Neural cell (in vitro differentiated cells): ENCODE results near the gene MED15.

ENCODE experiments used
- CTCF ChIP-seq: fragments of 450-650 bp; IDR thresholded peaks from 2 replicates; pipeline ENCODE4 v1.5.1; 2014; ENCODE audit warnings: antibody characterized with exemption, mild to moderate bottlenecking, moderate library complexity; ENCODE audit not compliant: poor library complexity, severe bottlenecking
- EZH2 ChIP-seq: fragments of 200-600, 300-800 bp; shearing (Covaris generic), sonication (generic); IDR thresholded peaks from 2 replicates; pipeline ENCODE4 v1.6.1; 2014; ENCODE audit warnings: antibody characterized with exemption, low read length, borderline replicate concordance, mild to moderate bottlenecking; ENCODE audit not compliant: insufficient read depth, poor library complexity, severe bottlenecking
- MXI1 ChIP-seq: fragments of 450-650 bp; conservative IDR thresholded peaks from 2 replicates; pipeline ENCODE4 v1.6.1; 2014; ENCODE audit warnings: antibody characterized with exemption, mild to moderate bottlenecking; ENCODE audit not compliant: poor library complexity, severe bottlenecking
- POLR2AphosphoS5 ChIP-seq: IDR thresholded peaks from 2 replicates; pipeline ENCODE4 v1.6.1; 2012
- RAD21 ChIP-seq: fragments of 450-650 bp; conservative IDR thresholded peaks from 2 replicates; pipeline ENCODE4 v1.6.1; 2014; ENCODE audit warnings: antibody characterized with exemption, mild to moderate bottlenecking, moderate library complexity
- TAF1 ChIP-seq: IDR thresholded peaks from 2 replicates; pipeline ENCODE4 v1.6.1; 2012; ENCODE audit warnings: low read depth

- TF ChIP-seq CTCF (no peak), RAD21 (no peak), TAF1 (no peak), MXI1 (no peak), EZH2 (no peak), POLR2AphosphoS5 (no peak)
These were observed 48.3 kb upstream of the MED15 start for GRCh38 chr22:20459152-20459542.
